UCSD-AML1 (cell line): ENCODE measurements around the gene SMG6.
"Not testable (repeated sequence)": the region's sequence is repeated elsewhere in the genome, so short reads cannot be mapped to it uniquely, and the experiment has no call there.

Source experiments
- DNase-seq: peaks from one replicate; lab custom pipeline; 2025; ENCODE audit not compliant: unreplicated experiment; lab: John Stamatoyannopoulos, UW

The SMG6 gene

GRCh38 chr17:2303204-2304188 is at the start of gene SMG6, which contains the start of gene SRR:
SMG6 (minus strand) TSS chr17:2303785; CDS start chr17:2303720, 65 bp downstream.
SRR (plus strand) TSS chr17:2303950; CDS start chr17:2315561, 11,611 bp downstream.
- peak; percentile 93 for DNase-seq

DNA sequence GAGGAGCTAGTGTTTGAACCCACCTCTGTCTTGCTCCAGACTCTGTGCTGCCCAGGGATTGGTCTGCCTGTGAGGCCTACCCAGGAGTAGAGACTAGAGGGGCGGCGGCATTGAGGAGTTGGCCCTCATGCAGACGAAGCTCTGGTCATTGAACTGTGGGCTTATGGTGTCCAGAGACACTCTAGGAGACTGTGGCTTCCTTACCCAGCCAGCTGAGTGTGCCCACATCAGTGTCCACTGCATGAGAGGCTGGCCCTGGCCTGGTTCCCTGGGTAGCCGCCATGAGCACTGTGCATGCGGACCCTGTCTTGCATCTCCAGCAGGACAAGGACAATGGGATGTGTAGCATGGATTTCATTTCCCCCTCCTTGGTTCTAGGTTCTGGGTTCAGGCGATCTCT is 47.7 kb upstream of the SMG6 start:
- DNase-seq, result no peak

DNA sequence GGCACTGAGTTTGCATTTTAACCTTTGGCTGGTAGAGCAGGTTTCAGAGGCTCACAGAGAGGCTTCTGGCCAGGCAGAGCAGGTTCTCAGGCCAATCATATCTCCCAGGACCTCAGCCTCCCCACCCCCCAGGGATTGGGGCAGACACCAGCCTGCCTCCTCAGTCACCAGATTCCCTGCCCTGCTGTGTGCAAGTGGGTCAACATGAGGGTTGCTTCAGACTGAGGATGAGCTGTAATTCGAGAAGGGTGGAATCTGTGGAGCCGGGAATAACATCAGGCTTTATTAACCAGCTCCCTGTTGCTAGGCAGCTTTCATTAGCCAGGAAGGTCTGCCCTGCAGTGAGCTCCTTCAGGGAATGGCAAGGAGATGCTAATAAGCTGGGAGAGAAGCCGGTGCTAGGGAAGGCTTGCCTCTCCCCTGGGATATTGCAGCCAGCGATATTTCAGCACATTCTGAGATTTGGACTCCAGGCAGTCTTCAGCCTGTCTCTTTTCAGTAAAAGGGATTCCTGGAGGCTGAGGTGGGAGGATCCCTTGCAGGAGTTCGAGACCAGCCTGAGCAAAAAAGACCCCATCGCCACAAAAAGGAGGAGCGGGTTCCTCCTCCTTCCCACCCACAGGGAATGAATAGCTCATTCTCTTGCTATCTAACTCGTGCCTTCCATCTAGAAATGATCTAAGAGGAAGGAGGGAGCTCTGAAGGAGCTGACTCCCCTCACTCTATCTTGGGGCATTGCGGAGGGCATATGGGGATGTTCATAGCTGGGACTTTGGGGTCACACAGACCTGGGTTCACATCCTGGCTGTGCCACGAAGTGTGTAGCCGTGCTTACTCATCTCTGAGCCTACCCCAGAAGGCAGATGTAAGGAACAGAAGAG is 44.5 kb upstream of the SMG6 start:
- no peak for DNase-seq

DNA sequence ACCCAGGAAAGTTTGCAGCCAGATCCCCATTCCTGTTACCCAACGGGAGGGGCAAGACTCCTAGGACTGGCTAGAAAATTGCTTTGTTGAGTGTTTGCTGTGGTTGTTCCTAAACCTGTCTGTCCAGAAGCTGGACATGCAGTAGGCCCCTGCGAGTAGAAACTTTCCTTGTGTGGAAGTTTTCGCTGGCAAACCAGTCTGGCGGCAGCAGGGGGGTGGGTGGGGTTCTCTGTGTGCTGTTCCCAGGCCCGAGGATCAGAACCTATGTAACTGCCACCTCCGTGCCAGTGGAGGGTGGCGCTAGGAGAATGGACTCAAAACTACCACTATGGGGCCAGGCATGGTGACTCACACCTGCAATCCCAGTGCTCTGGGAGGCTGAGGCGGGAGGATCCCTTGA is 42.9 kb upstream of the SMG6 start:
- no peak for DNase-seq

- DNase-seq, result no peak
These were observed 40.9 kb upstream of the SMG6 start for GRCh38 chr17:2344528-2344927.

DNA sequence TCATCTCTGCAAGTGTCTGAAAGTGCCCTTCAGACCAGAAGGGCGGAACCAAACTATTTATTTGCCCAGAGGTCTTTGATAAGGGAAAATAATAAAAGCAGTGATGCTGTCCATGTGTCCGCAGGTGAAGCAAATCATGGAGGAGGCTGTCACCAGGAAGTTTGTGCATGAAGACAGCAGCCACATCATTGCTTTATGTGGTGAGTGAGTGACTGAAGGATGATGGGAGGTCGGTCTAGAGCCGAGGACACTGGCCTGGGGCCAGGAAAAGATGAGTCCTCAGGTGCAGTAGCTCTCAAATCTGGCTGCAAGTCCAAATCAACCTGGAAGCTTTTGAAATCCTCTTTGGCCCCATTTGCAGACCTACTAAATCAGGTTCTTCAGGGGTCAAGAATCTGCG is 39.8 kb upstream of the SMG6 start:
- no peak for DNase-seq

DNA sequence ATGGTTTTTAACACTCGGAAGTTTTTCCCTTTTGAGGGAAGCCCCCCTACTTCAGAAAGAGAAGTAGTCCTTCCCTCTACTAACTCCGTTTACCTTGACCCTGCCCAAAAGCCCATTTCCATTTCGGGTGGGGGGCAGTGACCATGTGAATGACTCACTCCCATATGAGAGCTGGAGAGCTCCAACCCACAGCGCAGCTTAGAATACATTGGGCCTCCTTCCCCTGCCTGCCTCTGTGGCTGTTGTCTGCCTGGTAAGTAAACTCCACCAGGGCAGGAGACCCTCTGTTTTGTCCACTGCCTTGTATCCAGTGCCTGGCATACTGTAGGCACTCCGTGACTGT is 34.7 kb upstream of the SMG6 start:
- DNase-seq, result no peak

- DNase-seq, result peak; percentile 69
These were observed 34.1 kb upstream of the SMG6 start for GRCh38 chr17:2337544-2338314.

DNA sequence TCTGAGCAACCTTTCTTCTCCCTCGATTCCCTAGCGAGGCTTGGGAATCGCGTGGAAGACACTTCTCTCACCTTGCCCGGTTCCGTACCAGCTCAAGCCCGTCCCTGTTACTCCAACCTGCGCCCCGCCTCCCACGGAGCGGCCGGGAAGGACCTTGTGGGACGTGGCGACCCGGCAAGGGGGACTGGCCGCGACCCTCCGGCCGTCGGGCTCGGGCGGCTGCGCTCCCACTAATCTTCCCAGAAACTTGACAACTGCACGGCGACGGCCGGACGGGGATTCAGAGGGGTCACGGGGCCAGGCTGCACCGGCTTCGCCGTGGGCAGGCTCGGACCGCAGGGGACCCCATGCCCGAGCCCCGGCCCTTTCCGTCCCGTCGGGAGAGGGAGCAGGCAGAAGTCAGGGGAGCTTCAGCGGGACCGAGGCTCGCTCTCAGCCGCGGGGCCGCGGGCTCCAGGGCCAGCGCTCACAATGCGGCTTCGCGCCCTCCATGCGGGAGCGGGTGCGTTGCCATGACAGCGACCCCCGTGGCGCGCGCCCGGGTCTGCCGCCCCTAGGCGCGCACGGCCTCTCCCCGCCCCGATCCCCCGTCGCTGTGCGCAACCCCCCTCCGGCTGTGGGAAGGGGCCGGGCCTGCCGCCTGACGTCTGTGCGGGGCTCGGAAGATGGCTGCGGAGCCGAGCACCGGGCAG is 33.4 kb upstream of the SMG6 start, which contains the start of gene SGSM2:
TSS of gene SGSM2 (plus strand) at position 650 of the 692 bp plus-strand sequence. CDS start 188 bp downstream, outside the sequence.
- DNase-seq, result peak; percentile 69

DNA sequence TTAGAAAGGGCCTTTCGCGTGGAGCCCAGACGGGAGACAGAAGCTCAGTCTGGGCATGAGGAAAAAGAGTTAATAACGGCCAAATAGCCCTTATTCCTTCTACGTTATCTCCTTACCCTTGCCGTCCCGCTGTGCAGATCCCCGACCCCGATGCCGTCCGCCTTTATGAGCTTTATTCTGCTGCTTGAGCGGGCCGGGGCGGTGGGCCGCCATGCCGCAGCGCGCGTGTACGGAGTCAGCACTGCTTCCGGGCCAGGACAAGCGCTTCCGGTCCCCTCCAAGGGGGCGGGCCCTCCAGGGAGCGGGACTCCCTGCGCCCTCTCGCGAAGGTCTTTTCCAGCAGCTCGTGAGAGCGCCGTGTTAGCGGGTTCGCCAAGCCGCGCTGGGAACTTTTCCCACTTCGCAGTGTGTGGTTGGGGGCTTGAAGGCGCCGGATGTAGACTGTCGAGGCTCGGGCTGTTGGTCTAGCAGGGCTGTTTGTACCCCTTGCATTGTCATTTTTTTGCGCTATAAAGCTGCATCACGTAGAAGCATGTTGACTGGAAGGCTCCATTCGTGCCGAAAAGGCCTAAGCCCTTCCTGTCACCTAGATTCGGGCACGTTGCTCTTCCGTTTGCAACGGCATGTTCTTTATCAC is 32.7 kb upstream of the SMG6 start, which contains the start of gene TSR1:
TSS of gene TSR1 (minus strand) at position 243 of the 637 bp plus-strand sequence. CDS start at position 213, 30 bp downstream.
- DNase-seq, result peak; percentile 90

DNA sequence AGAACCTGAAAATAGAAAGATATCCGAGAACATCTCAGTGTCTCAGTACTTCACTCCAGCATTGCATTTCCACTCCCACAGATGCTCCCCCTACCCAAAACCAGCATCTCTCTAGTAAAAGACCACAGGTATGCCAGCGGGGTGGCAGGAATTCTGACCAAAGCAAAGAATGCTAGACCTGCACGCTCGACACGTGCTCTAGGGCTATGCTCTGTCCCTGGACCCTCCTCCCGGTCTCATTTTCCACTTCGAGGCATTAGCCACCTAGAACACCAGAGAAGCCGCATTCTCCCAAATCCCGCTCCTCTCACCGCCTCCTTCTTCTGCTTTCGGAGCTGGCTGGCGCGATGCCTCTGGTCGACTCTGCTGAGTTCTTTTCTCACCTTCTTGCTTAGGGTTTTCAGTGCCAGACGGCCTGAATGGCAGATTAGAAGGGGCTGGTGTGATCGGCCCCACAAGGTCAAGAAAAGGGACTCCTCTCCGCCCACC is 32.2 kb upstream of the SMG6 start:
- no peak for DNase-seq

DNA sequence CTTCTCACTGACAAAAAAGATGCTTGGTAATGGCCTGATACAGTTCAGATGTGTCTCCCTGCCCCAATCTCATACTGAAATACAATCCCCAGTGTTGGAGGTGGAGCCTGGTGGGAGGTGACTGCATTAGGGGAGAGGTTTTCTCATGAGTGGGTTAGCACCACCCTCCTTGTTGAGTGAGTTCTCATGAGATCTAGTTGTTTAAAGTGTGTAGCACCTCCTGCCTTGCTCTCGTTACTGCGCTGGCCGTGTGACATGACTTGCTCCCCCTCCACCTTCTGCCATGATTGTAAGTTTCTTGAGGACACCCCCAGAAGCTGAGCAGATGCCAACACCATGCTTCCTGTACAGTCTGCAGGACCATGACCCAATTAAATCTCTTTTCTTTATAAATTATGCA is 27.7 kb upstream of the SMG6 start:
- no peak for DNase-seq

GRCh38 chr17:2323629-2324314 is 20.2 kb upstream of the SMG6 start:
- DNase-seq, result no peak

DNA sequence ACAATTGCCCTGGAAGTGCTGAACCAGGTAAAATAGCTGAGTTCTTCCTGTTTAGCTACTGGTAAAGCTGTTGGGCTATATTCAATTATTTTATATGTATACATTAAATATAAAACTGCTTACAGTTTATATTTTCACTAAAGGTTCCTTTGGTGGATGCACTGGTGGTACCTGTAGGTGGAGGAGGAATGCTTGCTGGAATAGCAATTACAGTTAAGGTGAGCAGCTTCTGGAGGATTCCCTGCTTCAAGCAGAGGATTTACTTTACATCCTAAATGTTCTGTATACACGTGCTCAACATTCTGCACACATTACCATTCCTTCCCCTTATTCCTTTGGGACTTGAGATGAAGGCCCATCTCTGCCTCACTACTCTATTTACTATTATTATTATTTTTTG is 17.8 kb upstream of the SMG6 start:
- no peak for DNase-seq

DNA sequence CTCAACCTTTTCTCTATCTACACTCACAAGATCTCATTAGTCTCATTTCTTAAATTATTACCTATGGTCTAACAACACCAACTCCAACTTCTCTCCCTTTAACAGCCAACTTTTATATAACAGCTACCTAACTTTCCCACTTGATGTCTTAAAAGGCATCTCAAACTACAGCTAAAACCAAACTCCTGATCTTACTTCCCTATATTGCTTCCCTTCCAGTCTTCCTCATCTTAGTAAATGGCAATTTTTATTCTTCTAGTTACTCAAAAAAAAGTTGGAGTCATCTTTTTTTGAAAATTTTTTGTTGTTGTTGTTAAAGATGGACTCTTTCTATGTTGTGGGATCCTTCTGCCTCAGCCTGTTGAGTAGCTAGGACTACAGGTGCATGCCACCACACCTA is 15.5 kb upstream of the SMG6 start:
- no peak for DNase-seq

- DNase-seq, result no peak
These were observed 14.2 kb upstream of the SMG6 start for GRCh38 chr17:2317796-2318195.

GRCh38 chr17:2316916-2317205 is 13.3 kb upstream of the SMG6 start:
- DNase-seq, result not testable (repeated sequence)

DNA sequence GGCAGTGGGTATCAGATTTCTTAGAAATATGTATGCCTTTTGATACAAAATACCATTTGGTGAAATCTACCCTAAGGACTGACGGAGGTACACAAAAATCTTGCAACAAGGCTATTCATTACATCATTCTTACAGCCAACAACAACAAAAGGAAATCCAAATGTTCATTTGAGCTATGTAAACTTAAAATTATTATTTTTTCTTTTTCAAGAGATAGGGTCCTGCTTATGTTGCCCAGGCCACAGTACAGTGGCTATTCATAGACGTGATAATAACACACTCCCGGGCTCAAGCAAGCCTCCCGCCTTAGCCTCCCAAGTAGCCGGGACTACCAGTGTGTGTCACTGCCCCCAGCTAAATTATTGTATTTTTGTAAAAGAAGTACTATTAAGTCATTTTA is 9.2 kb upstream of the SMG6 start:
- no peak for DNase-seq
